GM18873 (cell line): ENCODE data around the gene CSGALNACT2.
"Not testable (repeated sequence)": the region's sequence is repeated elsewhere in the genome, so short reads cannot be mapped to it uniquely, and the experiment has no call there.

Experiments used
- ATAC-seq: cut with Tn5 transposase; IDR thresholded peaks from one replicate; pipeline ENCODE4 v1.9.1; 2021; ENCODE audit warnings: mild to moderate bottlenecking, moderate library complexity, moderate number of reproducible peaks; ENCODE audit not compliant: unreplicated experiment, low FRiP score

The CSGALNACT2 gene

GRCh38 chr10:43136995-43137716 lies 1.1 kb upstream of the CSGALNACT2 start:
- ATAC-seq, result no peak

- peak; percentile 1 for ATAC-seq
Observed at GRCh38 chr10:43137717-43138020, 576 bp upstream of the CSGALNACT2 start.

DNA sequence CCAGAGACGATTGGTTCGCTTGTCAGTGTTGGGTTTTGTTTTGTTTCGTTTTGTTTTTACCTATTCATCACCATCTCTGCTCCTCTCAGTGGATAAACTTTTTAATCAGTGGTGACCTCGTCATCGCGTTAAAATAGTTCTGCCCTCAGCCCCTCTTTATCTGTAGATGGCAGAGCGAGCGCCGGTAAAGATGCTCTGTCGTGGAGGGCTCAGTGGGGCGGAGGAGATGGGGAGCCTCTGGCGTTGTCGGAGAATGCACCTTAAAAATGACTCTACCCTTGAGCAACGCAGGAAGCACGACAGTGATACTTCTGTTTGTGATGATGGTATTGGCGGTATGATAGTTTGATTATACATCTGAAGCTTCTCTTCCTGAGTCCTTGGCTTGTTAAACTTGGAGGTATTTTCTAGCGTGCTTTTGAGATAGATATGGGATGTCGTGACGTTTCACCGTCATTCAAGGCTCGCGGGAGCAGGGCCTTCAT lies 554 bp downstream of the CSGALNACT2 start:
- ATAC-seq, result peak; percentile 17

GRCh38 chr10:43141421-43141820 lies 3.2 kb downstream of the CSGALNACT2 start:
- no peak for ATAC-seq

- ATAC-seq, result no peak
Observed at GRCh38 chr10:43145311-43145710, 7.1 kb downstream of the CSGALNACT2 start.

DNA sequence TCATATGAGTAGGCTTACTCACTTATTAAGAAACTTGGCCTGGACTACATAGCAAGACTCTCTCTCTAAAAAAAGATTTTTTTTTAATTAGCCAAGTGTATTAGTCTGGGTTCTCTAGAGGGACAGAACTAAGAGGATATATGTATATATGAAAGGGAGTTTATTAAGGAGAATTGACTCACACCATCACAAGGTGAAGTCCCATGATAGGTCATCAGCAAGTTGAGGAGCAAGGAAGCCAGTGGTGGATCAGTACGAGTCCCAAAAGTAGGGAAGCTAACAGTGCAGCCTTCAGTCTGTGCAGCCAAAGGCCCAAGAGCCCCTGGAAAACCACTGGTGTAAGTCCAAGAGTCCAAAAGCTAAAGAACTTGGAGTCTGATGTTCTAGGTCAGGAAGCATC lies 7.7 kb downstream of the CSGALNACT2 start:
- not testable (repeated sequence) for ATAC-seq

- no peak for ATAC-seq
Observed at GRCh38 chr10:43151371-43151770, 13.1 kb downstream of the CSGALNACT2 start.

DNA sequence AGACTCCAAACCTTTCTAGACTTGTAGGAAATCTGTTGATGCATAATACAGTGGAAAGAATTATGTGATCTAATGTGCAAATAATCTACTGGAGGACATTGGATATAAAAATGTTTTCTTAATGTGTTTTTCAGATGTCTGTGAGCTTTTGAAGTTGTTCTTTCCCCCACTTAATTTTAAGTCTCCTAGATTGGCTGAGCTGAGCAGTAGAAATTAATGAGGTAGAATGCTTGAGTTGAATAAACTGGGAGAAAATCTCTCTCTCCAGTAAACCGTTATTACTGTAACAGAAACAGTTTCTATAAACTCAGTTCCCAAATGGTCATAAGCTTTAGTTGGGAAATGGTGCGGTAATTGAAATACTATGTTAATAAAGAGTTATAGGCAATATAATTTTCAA lies 15.7 kb downstream of the CSGALNACT2 start:
- ATAC-seq, result no peak

GRCh38 chr10:43155221-43155620 lies 17.0 kb downstream of the CSGALNACT2 start:
- ATAC-seq, result no peak

- no peak for ATAC-seq
Observed at GRCh38 chr10:43155741-43156140, 17.5 kb downstream of the CSGALNACT2 start.

- ATAC-seq, result no peak
Observed at GRCh38 chr10:43156590-43157341, 18.5 kb downstream of the CSGALNACT2 start.

GRCh38 chr10:43158636-43159035 lies 20.4 kb downstream of the CSGALNACT2 start:
- no peak for ATAC-seq

DNA sequence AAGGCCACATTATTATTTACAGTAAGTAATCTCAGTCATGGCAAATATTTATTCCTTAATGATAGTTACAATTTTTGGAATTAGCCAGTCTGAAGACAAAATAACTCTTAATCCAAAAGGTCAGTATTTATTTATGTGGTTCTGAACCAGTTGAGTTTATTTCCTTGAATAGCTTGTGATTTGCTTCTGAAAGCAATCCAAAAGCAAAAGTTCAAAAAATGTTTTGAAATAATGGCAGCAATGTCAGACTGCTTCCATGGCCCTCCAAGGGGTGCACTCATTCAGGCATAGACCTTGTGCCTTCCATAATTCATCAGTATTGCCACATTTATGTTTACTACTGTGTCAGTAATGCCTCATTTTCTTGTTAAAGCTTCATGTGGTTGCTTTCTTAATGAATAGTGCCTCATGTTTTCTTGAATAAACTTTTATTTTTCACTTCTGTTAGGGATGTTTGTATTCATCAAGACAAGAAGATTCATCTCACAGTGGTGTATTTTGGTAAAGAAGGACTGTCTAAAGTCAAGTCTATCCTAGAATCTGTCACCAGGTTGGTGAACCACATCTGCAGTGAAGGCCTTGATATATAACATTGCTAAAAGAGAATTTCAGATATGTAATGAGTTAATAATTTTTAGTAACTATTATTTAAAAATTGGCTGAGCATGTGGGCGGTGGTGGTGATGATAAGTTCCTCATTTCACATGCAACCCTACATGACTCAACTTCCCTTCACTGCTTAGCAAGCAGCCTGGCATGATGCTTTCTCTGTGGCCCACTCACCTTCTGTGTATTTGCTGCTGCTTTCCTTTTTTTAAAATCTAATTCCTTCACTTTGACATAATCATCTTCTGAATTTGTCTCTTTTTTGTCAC lies 22.0 kb downstream of the CSGALNACT2 start:
- peak; percentile 41 for ATAC-seq

GRCh38 chr10:43160921-43161255 lies 22.6 kb downstream of the CSGALNACT2 start:
- peak; percentile 86 for ATAC-seq

GRCh38 chr10:43162604-43163003 lies 24.4 kb downstream of the CSGALNACT2 start:
- ATAC-seq, result no peak

DNA sequence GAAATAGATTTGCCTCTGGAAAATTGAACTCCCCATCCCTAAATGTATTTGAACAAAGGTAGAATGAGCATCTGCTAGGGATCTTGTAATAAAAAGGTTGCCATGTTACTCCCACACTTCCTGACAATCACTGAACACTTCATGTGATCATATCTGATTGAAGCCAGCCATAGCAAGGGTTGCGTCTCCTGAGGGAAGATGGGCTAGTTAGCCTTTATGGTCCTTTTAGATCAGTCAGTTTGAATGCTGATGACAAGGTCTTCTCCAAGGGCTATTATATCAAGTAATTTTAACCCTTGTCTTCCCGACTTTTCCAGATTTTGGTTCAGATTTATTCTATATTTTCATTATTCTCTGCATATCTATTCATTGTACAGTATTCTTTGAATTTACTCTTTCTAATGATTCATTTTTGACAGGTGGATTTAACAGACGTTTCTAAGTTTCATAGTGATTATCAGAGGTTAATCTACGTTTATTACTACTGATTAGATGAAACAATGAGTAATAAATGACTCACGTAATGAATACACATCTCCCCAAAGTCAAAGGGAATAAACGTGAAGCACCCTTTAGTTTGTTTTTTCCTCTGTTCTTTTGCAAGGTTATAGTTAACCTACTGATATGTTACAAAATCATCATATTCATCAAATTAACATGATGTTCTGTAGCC lies 28.1 kb downstream of the CSGALNACT2 start:
- no peak for ATAC-seq

DNA sequence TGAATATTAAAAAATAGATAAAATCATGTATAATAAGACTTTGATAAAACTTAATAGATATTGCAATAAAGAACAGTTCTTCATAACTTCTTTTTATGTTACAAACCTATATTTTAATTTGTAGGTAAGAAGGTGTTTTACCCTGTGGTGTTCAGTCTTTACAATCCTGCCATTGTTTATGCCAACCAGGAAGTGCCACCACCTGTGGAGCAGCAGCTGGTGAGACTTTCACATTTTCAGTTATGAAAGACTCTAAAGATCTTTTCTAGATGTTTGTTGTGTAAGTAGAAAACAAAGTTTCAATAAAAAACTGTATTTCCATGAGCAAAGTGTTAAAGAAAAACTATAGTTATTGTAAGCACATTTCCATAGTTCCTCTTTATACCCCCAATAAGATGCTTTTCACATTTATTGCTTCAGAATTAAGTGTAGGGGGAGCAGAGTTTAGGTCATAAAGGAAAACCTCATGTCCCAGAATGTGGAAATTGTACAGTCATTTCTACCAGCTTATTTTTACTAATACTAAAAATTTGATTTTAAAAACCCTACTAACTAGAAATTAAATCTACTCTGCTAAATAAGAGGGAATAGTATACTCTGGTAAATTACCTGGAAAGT lies 28.7 kb downstream of the CSGALNACT2 start:
- peak; percentile 67 for ATAC-seq

- no peak for ATAC-seq
Observed at GRCh38 chr10:43167498-43167889, 29.2 kb downstream of the CSGALNACT2 start.

GRCh38 chr10:43170491-43170890 lies 32.2 kb downstream of the CSGALNACT2 start:
- ATAC-seq, result no peak

DNA sequence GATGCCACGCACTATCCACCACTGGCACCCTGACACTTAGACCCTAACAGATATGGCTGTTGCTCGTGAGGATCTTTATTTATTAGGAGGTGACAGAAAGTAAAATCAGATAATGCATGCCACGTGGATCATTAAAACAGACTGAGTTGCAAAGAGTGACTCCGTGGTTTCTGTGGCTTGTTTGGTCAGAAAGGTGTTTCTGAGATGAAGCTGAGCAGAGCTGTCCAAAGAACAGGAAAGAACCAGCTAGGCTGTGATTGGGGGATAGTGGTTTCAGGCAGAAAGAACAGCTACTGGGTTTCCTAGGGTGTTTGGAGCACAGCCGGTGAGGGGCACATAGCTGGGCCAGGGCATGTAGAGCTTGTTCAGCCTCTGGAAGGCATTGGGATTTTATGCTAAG lies 34.4 kb downstream of the CSGALNACT2 start:
- no peak for ATAC-seq
